Smooth muscle cell (in vitro differentiated cells): ENCODE data around the gene CSNK2B. TPM values are rescaled to one million over a fixed set of nuclear protein-coding genes. Genes with fewer than 3 reads are reported as not detected.

Experiments
- DNase-seq: peaks from one replicate; lab custom pipeline; 2025; ENCODE audit not compliant: unreplicated experiment; lab: John Stamatoyannopoulos, UW
- H2AFZ ChIP-seq: fragments of 200-600 bp; sonication (generic); 2 replicates; pipeline ENCODE4 v1.6.0; 2016; ENCODE audit warnings: antibody characterized with exemption, low read depth, mild to moderate bottlenecking
- H3F3A ChIP-seq: fragments of 200-600 bp; sonication (generic); 2 replicates; pipeline ENCODE4 v1.6.0; 2017; ENCODE audit warnings: antibody characterized with exemption, low read depth
- H3K27ac ChIP-seq: fragments of 200-600 bp; sonication (generic); 2 replicates; pipeline ENCODE4 v1.5.1; 2016; ENCODE audit warnings: low read depth, mild to moderate bottlenecking
- H3K27me3 ChIP-seq: fragments of 200-600 bp; sonication (generic); 2 replicates; pipeline ENCODE4 v1.6.1; 2016; ENCODE audit warnings: low read depth, mild to moderate bottlenecking
- H3K36me3 ChIP-seq: fragments of 200-600 bp; sonication (generic); 2 replicates; pipeline ENCODE4 v1.5.1; 2016; ENCODE audit warnings: low read depth
- H3K4me1 ChIP-seq: fragments of 200-600 bp; sonication (generic); 2 replicates; pipeline ENCODE4 v1.5.1; 2016; ENCODE audit warnings: low read depth
- H3K4me2 ChIP-seq: fragments of 200-600 bp; sonication (generic); 2 replicates; pipeline ENCODE4 v1.6.0; 2016; ENCODE audit warnings: mild to moderate bottlenecking
- H3K4me3 ChIP-seq: fragments of 200-600 bp; sonication (generic); 2 replicates; pipeline ENCODE4 v1.5.1; 2016; ENCODE audit warnings: mild to moderate bottlenecking
- H3K79me2 ChIP-seq: fragments of 200-600 bp; sonication (generic); 2 replicates; pipeline ENCODE4 v1.6.0; 2016; ENCODE audit warnings: low read depth, mild to moderate bottlenecking
- H3K9ac ChIP-seq: fragments of 200-600 bp; sonication (generic); 2 replicates; pipeline ENCODE4 v1.6.0; 2016; ENCODE audit warnings: low read depth
- H3K9me3 ChIP-seq: fragments of 200-600 bp; sonication (generic); replicated peaks from 2 replicates; pipeline ENCODE4 v1.5.1; 2016; ENCODE audit warnings: low read depth
- H4K20me1 ChIP-seq: fragments of 200-600 bp; sonication (generic); 2 replicates; pipeline ENCODE4 v1.6.0; 2016; ENCODE audit warnings: low read depth
- WGBS: methylation state at CpG from one replicate; pipeline ENCODE4 v1.1.7; 2016; ENCODE audit warnings: low lambda C conversion rate; 5-methylcytosine and 5-hydroxymethylcytosine counted together
- polyA plus RNA-seq: library from polyadenylated mRNA; unstranded; fragments of >200 nt; fragmentation: Nextera tagmentation; extraction: Ambion mirVana; gene quantifications from 2 replicates; pipeline ENCODE4 v1.2.1, GENCODE V29; 2016
- total RNA-seq: library from RNA; depleted of rRNA; stranded (reverse); fragments of >200 nt; gene quantifications from 2 replicates; pipeline ENCODE4 v1.2.3, GENCODE V29; 2014
- TF ChIP-seq, protein P1 (sequence below): fragments of 200-600 bp; sonication (generic); IDR thresholded peaks from 2 replicates; pipeline ENCODE4 v1.5.1; 2017; ENCODE audit warnings: borderline replicate concordance, mild to moderate bottlenecking, antibody characterized with exemption; ENCODE audit not compliant: insufficient read depth, poor library complexity, severe bottlenecking

CSNK2B gene
- total and polyA plus RNA-seq, 2 experiments from 2014 or later, result 195 to 313 TPM

DNA sequence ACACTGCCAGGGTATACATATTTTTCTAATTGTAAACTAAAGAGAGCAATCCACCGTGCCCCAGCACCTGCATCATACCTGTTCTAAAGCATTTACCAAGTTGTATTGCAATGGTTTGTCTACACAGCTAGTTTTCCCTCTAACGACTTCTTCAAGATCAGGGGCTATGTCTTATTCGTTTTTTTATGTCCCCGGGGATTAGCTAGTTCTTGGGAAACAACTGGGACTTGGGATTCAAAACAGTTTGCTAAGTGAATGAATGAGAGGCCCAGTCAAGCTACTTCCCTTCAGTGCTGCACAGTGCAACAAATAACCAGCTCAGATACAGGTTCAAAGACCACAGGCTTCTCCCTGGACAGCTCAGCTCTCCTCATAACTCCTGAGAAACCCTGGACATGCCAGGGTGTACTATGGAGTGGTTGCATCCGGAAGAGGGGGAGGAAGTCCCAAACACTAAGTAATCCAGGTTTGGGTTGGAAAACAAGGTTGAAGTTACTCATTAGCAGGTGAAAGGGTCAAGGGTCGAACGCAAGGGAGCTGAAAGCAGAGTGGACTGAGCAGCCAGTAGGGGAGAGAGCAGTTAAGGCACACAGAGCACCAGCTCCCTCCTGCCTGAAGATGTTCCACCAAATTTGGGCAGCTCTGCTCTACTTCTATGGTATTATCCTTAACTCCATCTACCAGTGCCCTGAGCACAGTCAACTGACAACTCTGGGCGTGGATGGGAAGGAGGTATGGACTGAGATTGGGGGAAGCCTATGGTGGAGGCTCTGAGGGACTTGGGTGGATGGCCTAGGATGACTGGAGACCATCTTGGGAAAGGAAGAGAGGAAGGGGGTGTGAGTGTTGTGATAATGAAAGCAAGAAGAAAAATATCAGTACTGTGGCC, 10.3 kb upstream of the CSNK2B start, which contains the start of gene APOM:
Gene APOM, plus strand, starts transcription at position 546 of the 889 bp plus-strand sequence. Its CDS starts 73 bp downstream, at position 619.
- Histone ChIP-seq H4K20me1 (peaks cover 15% of the 10 kb centered on the region), H3K9me3 (no peaks in the 10 kb centered on the region), H3K27ac (no peak within 1 kb of the TSS), H3K9ac (no peak within 1 kb of the TSS), H3K4me1 (peaks cover 24% of the 10 kb centered on the region), H3K79me2 (peaks cover 68% of the 10 kb centered on the region), H3K4me2 (no peak within 1 kb of the TSS), H2AFZ (no peak within 1 kb of the TSS), H3F3A (peaks cover 14% of the 10 kb centered on the region), H3K27me3 (no peaks in the 10 kb centered on the region), H3K4me3 (no peak within 1 kb of the TSS), H3K36me3 (no peaks in the 10 kb centered on the region)
- TF ChIP-seq, protein P1, sequence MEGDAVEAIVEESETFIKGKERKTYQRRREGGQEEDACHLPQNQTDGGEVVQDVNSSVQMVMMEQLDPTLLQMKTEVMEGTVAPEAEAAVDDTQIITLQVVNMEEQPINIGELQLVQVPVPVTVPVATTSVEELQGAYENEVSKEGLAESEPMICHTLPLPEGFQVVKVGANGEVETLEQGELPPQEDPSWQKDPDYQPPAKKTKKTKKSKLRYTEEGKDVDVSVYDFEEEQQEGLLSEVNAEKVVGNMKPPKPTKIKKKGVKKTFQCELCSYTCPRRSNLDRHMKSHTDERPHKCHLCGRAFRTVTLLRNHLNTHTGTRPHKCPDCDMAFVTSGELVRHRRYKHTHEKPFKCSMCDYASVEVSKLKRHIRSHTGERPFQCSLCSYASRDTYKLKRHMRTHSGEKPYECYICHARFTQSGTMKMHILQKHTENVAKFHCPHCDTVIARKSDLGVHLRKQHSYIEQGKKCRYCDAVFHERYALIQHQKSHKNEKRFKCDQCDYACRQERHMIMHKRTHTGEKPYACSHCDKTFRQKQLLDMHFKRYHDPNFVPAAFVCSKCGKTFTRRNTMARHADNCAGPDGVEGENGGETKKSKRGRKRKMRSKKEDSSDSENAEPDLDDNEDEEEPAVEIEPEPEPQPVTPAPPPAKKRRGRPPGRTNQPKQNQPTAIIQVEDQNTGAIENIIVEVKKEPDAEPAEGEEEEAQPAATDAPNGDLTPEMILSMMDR, result no peak
- 98% methylated on average over 8 of the region's 8 CpGs for WGBS
- DNase-seq, result no peak

DNA sequence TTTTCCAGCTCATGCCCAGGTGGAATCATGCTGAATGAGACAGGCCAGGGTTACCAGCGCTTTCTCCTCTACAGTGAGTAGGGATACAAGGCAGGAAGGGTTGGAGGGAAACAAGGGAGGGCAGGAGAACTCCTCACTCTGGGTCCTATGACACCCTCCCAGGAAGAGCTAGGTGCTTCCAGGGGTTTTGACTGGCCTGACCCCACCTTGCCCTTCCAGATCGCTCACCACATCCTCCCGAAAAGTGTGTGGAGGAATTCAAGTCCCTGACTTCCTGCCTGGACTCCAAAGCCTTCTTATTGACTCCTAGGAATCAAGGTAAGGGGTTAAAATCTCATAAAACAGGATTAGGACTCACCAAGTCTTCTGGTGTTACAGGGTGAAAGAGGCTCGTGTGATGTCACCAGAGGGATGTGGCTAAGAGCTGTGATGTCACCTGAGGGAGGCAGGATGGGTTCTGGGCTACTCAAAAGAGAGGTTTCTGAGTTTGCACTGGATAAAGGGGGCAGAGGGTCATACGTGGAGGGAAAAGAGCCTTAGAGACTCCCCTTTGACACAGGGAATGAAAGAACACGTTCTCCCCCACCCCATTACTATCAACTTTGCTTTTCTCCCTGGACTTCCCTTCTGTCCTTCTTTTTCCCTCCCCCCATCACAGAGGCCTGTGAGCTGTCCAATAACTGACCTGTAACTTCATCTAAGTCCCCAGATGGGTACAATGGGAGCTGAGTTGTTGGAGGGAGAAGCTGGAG, 8.3 kb upstream of the CSNK2B start:
- Histone ChIP-seq H3K79me2 (peaks cover 54% of the 10 kb centered on the region), H3F3A (peaks cover 18% of the 10 kb centered on the region), H3K27me3 (no peaks in the 10 kb centered on the region), H3K4me1 (peaks cover 21% of the 10 kb centered on the region), H3K9ac (no peak overlapping the region), H3K9me3 (no peaks in the 10 kb centered on the region), H3K36me3 (no peaks in the 10 kb centered on the region), H3K4me3 (no peak overlapping the region), H3K27ac (no peak overlapping the region), H2AFZ (no peak overlapping the region), H4K20me1 (peaks cover 15% of the 10 kb centered on the region), H3K4me2 (no peak overlapping the region)
- TF ChIP-seq, protein P1, result no peak
- DNase-seq, result no peak
- WGBS, result 93% methylated on average over 6 of the region's 6 CpGs

GRCh38 chr6:31658158-31658688, 7.7 kb upstream of the CSNK2B start:
- Histone ChIP-seq H3K4me1 (peaks cover 21% of the 10 kb centered on the region), H3K4me2 (peak overlapping the region; percentile 92), H3K36me3 (no peaks in the 10 kb centered on the region), H2AFZ (no peak overlapping the region), H3K27ac (no peak overlapping the region), H4K20me1 (peaks cover 15% of the 10 kb centered on the region), H3K4me3 (no peak overlapping the region), H3F3A (peaks cover 12% of the 10 kb centered on the region), H3K9ac (no peak overlapping the region), H3K27me3 (no peaks in the 10 kb centered on the region), H3K79me2 (peaks cover 58% of the 10 kb centered on the region), H3K9me3 (no peaks in the 10 kb centered on the region)
- WGBS, result 86% methylated on average over 4 of the region's 4 CpGs
- TF ChIP-seq, protein P1, result no peak
- no peak for DNase-seq
